GM18861 (cell line): Measurements from ENCODE around the gene FBXW10.
"Not testable (repeated sequence)": the region's sequence is repeated elsewhere in the genome, so short reads cannot be mapped to it uniquely, and the experiment has no call there.

Experiments
- ATAC-seq: cut with Tn5 transposase; IDR thresholded peaks from one replicate; pipeline ENCODE4 v1.9.1; 2021; ENCODE audit not compliant: unreplicated experiment

The FBXW10 gene

GRCh38 chr17:18743699-18744421 lies at the start of gene FBXW10:
FBXW10 (plus strand) TSS chr17:18744054; CDS start chr17:18744245, 191 bp downstream.
- not testable (repeated sequence) for ATAC-seq

GRCh38 chr17:18695143-18695542 lies 48.7 kb upstream of the FBXW10 start:
- not testable (repeated sequence) for ATAC-seq

GRCh38 chr17:18698473-18699103 lies 45.3 kb upstream of the FBXW10 start:
- ATAC-seq, result not testable (repeated sequence)

- not testable (repeated sequence) for ATAC-seq
These were observed 37.9 kb upstream of the FBXW10 start for GRCh38 chr17:18705955-18706354.

- ATAC-seq, result not testable (repeated sequence)
These were observed 35.6 kb upstream of the FBXW10 start for GRCh38 chr17:18708215-18708614.

GRCh38 chr17:18712354-18712999 lies 31.4 kb upstream of the FBXW10 start:
- not testable (repeated sequence) for ATAC-seq

GRCh38 chr17:18718643-18719427 lies 25.0 kb upstream of the FBXW10 start:
- not testable (repeated sequence) for ATAC-seq

- ATAC-seq, result not testable (repeated sequence)
These were observed 24.3 kb upstream of the FBXW10 start for GRCh38 chr17:18719428-18720110.

- not testable (repeated sequence) for ATAC-seq
These were observed 21.9 kb upstream of the FBXW10 start for GRCh38 chr17:18721775-18722547.

- ATAC-seq, result not testable (repeated sequence)
These were observed 21.2 kb upstream of the FBXW10 start for GRCh38 chr17:18722612-18723011.

- not testable (repeated sequence) for ATAC-seq
These were observed 20.3 kb upstream of the FBXW10 start for GRCh38 chr17:18723509-18723908.

- not testable (repeated sequence) for ATAC-seq
These were observed 11.4 kb upstream of the FBXW10 start for GRCh38 chr17:18732438-18732837.

- ATAC-seq, result not testable (repeated sequence)
These were observed 10.5 kb upstream of the FBXW10 start for GRCh38 chr17:18733350-18733749.

GRCh38 chr17:18739616-18740391 lies 4.0 kb upstream of the FBXW10 start:
- ATAC-seq, result not testable (repeated sequence)

- not testable (repeated sequence) for ATAC-seq
These were observed 2.6 kb upstream of the FBXW10 start for GRCh38 chr17:18741228-18741627.

GRCh38 chr17:18744726-18745125 lies 872 bp downstream of the FBXW10 start:
- ATAC-seq, result not testable (repeated sequence)

- not testable (repeated sequence) for ATAC-seq
These were observed 2.7 kb downstream of the FBXW10 start for GRCh38 chr17:18746551-18746950.

- not testable (repeated sequence) for ATAC-seq
These were observed 3.6 kb downstream of the FBXW10 start for GRCh38 chr17:18747501-18747900.

- ATAC-seq, result not testable (repeated sequence)
These were observed 6.4 kb downstream of the FBXW10 start for GRCh38 chr17:18750242-18750641.
